K562 (cell line): ENCODE data around the gene NOTCH1. TPM values are rescaled to one million over a fixed set of nuclear protein-coding genes. Genes with fewer than 3 reads are reported as not detected.

Experiments
- BHLHE40 ChIP-seq: IDR thresholded peaks from 2 replicates; pipeline ENCODE4 v1.6.1; 2011; ENCODE audit warnings: low read length, improper control_type of control experiment
- EGR1 ChIP-seq: fragments of 450-650 bp; conservative IDR thresholded peaks from 2 replicates; pipeline ENCODE4 v1.6.1; 2017; ENCODE audit warnings: mild to moderate bottlenecking
- ETV1 ChIP-seq: fragments of 450-650 bp; conservative IDR thresholded peaks from 2 replicates; pipeline ENCODE4 v1.6.1; 2016; ENCODE audit warnings: missing genetic modification characterization, control low read depth, low read depth, missing compliant biosample characterization
- JUND ChIP-seq, 2 experiments: IDR thresholded peaks; 2 replicates in 1 of 2; 3 replicates in 1 of 2; pipeline ENCODE4 v1.6.1; 2011; ENCODE audit warnings: borderline replicate concordance in 2 of 2, low read depth in 2 of 2, low read length in 2 of 2, improper control_type of control experiment in 1 of 2, missing biosample characterization in 1 of 2, missing genetic modification characterization in 1 of 2, missing genetic modification reagents in 1 of 2
- L3MBTL2 ChIP-seq: fragments of 450-650 bp; IDR thresholded peaks from 2 replicates; pipeline ENCODE4 v1.6.1; 2016; ENCODE audit warnings: mild to moderate bottlenecking, moderate library complexity
- TCF7 ChIP-seq: sonication (generic); IDR thresholded peaks from 2 replicates; pipeline ENCODE4 v1.6.1; 2016; ENCODE audit warnings: antibody characterized with exemption, borderline replicate concordance
- TEAD1 ChIP-seq, 2 experiments: fragments of 450-650 bp in 1 of 2; sonication (generic) in 1 of 2; formaldehyde crosslinking; IDR thresholded peaks; 2 replicates each; pipeline versions ENCODE4 v1.4.0 to v1.8.0; 2020 to 2022; ENCODE audit warnings: mild to moderate bottlenecking in 2 of 2, missing genetic modification reagents in 1 of 2
- ZFX ChIP-seq: sonication (generic); formaldehyde crosslinking; IDR thresholded peaks from 2 replicates; pipeline ENCODE4 v1.8.0; 2022; ENCODE audit warnings: mild to moderate bottlenecking, missing genetic modification reagents, moderate library complexity
- polyA plus RNA-seq, 8 experiments: library from polyadenylated mRNA; depleted of rRNA in 4 of 8; stranded (reverse) in 5 of 8; unstranded in 3 of 8; fragments of >200 nt; fragmentation: Nextera tagmentation in 2 of 8; fragmentation: Illumina TruSeq in 1 of 8; extraction: Ambion mirVana in 2 of 8; extraction: Trizol in 1 of 8; gene quantifications; 2 replicates each; pipeline versions ENCODE4 v1.2.1 to v1.2.3, GENCODE V29; 2011 to 2014; ENCODE audit warnings: inconsistent platforms in 1 of 8, missing spikeins in 1 of 8
- total RNA-seq, 7 experiments: library from RNA; depleted of rRNA in 6 of 7; stranded (reverse); fragments of >200 nt in 6 of 7; fragmentation: Illumina TruSeq in 2 of 7; extraction: Trizol in 2 of 7; gene quantifications; 2 replicates each; pipeline versions ENCODE4 v1.2.1 to v1.2.3, GENCODE V29; 2011 to 2021; ENCODE audit warnings: low replicate concordance in 1 of 7
- TF ChIP-seq, protein P1 (sequence below): fragments of 450-650 bp; IDR thresholded peaks from 2 replicates; pipeline ENCODE4 v1.6.1; 2016; ENCODE audit warnings: mild to moderate bottlenecking, moderate library complexity
- TF ChIP-seq, protein P2 (sequence below), 2 experiments: fragments of 450-650 bp; conservative IDR thresholded peaks; 2 replicates each; pipeline ENCODE4 v1.6.1; 2017; ENCODE audit warnings: mild to moderate bottlenecking in 2 of 2, moderate library complexity in 2 of 2
- TF ChIP-seq, protein P3 (sequence below): fragments of 450-650 bp; formaldehyde crosslinking; IDR thresholded peaks from 2 replicates; pipeline ENCODE4 v1.4.0; 2020; ENCODE audit warnings: mild to moderate bottlenecking, moderate library complexity

Gene NOTCH1
- total and polyA plus RNA-seq, 9 of the 15 experiments (the other 6 are each of a cell fraction or from before 2014, with no cell fraction given), result 0.03 to 31.4 (median 2.3) TPM

- TF ChIP-seq, protein P1, sequence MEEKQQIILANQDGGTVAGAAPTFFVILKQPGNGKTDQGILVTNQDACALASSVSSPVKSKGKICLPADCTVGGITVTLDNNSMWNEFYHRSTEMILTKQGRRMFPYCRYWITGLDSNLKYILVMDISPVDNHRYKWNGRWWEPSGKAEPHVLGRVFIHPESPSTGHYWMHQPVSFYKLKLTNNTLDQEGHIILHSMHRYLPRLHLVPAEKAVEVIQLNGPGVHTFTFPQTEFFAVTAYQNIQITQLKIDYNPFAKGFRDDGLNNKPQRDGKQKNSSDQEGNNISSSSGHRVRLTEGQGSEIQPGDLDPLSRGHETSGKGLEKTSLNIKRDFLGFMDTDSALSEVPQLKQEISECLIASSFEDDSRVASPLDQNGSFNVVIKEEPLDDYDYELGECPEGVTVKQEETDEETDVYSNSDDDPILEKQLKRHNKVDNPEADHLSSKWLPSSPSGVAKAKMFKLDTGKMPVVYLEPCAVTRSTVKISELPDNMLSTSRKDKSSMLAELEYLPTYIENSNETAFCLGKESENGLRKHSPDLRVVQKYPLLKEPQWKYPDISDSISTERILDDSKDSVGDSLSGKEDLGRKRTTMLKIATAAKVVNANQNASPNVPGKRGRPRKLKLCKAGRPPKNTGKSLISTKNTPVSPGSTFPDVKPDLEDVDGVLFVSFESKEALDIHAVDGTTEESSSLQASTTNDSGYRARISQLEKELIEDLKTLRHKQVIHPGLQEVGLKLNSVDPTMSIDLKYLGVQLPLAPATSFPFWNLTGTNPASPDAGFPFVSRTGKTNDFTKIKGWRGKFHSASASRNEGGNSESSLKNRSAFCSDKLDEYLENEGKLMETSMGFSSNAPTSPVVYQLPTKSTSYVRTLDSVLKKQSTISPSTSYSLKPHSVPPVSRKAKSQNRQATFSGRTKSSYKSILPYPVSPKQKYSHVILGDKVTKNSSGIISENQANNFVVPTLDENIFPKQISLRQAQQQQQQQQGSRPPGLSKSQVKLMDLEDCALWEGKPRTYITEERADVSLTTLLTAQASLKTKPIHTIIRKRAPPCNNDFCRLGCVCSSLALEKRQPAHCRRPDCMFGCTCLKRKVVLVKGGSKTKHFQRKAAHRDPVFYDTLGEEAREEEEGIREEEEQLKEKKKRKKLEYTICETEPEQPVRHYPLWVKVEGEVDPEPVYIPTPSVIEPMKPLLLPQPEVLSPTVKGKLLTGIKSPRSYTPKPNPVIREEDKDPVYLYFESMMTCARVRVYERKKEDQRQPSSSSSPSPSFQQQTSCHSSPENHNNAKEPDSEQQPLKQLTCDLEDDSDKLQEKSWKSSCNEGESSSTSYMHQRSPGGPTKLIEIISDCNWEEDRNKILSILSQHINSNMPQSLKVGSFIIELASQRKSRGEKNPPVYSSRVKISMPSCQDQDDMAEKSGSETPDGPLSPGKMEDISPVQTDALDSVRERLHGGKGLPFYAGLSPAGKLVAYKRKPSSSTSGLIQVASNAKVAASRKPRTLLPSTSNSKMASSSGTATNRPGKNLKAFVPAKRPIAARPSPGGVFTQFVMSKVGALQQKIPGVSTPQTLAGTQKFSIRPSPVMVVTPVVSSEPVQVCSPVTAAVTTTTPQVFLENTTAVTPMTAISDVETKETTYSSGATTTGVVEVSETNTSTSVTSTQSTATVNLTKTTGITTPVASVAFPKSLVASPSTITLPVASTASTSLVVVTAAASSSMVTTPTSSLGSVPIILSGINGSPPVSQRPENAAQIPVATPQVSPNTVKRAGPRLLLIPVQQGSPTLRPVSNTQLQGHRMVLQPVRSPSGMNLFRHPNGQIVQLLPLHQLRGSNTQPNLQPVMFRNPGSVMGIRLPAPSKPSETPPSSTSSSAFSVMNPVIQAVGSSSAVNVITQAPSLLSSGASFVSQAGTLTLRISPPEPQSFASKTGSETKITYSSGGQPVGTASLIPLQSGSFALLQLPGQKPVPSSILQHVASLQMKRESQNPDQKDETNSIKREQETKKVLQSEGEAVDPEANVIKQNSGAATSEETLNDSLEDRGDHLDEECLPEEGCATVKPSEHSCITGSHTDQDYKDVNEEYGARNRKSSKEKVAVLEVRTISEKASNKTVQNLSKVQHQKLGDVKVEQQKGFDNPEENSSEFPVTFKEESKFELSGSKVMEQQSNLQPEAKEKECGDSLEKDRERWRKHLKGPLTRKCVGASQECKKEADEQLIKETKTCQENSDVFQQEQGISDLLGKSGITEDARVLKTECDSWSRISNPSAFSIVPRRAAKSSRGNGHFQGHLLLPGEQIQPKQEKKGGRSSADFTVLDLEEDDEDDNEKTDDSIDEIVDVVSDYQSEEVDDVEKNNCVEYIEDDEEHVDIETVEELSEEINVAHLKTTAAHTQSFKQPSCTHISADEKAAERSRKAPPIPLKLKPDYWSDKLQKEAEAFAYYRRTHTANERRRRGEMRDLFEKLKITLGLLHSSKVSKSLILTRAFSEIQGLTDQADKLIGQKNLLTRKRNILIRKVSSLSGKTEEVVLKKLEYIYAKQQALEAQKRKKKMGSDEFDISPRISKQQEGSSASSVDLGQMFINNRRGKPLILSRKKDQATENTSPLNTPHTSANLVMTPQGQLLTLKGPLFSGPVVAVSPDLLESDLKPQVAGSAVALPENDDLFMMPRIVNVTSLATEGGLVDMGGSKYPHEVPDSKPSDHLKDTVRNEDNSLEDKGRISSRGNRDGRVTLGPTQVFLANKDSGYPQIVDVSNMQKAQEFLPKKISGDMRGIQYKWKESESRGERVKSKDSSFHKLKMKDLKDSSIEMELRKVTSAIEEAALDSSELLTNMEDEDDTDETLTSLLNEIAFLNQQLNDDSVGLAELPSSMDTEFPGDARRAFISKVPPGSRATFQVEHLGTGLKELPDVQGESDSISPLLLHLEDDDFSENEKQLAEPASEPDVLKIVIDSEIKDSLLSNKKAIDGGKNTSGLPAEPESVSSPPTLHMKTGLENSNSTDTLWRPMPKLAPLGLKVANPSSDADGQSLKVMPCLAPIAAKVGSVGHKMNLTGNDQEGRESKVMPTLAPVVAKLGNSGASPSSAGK, result peak; percentile 75
- TF ChIP-seq, protein P2, sequence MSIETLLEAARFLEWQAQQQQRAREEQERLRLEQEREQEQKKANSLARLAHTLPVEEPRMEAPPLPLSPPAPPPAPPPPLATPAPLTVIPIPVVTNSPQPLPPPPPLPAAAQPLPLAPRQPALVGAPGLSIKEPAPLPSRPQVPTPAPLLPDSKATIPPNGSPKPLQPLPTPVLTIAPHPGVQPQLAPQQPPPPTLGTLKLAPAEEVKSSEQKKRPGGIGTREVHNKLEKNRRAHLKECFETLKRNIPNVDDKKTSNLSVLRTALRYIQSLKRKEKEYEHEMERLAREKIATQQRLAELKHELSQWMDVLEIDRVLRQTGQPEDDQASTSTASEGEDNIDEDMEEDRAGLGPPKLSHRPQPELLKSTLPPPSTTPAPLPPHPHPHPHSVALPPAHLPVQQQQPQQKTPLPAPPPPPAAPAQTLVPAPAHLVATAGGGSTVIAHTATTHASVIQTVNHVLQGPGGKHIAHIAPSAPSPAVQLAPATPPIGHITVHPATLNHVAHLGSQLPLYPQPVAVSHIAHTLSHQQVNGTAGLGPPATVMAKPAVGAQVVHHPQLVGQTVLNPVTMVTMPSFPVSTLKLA (conservative IDR thresholded peaks at IDR 0.05), result peak in 1 of 2 experiments; percentile 73; a peak in 2 of 4 replicates
- TF ChIP-seq EGR1 (peak; percentile 65), JUND (IDR thresholded peaks at IDR 0.05; ENCODE audit: borderline replicate concordance, low read depth, low read length) (0 out of 2 replicates have a peak, but pooled peaks have one; percentile 25), JUND (tag; IDR thresholded peaks at IDR 0.05; ENCODE audit: borderline replicate concordance, low read depth, low read length) (no peak), ETV1 (tag) (no peak), TCF7 (no peak), L3MBTL2 (peak; percentile 76), ZFX (CRISPR knock-in tag) (peak; percentile 44; the same call in 1 of the 2 replicates), BHLHE40 (peak; percentile 52), TEAD1 (CRISPR knock-in tag; IDR thresholded peaks at IDR 0.05) (peak in 1 of 2 experiments; percentile 69; a peak in 1 of 4 replicates)
- TF ChIP-seq, protein P3, sequence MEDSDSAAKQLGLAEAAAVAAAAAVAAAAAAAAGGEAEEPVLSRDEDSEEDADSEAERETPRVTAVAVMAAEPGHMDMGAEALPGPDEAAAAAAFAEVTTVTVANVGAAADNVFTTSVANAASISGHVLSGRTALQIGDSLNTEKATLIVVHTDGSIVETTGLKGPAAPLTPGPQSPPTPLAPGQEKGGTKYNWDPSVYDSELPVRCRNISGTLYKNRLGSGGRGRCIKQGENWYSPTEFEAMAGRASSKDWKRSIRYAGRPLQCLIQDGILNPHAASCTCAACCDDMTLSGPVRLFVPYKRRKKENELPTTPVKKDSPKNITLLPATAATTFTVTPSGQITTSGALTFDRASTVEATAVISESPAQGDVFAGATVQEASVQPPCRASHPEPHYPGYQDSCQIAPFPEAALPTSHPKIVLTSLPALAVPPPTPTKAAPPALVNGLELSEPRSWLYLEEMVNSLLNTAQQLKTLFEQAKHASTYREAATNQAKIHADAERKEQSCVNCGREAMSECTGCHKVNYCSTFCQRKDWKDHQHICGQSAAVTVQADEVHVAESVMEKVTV, result no peak
Observed at GRCh38 chr9:136567651-136568287, 21.9 kb upstream of the NOTCH1 start (continued).
